ENCODE results near the gene HOXB6. TPM values are rescaled to one million over a fixed set of nuclear protein-coding genes. Genes with fewer than 3 reads are reported as not detected.
A peak's percentile ranks its signal among the peaks of the same experiment; 100 is the strongest.

The HOXB6 gene
- total RNA-seq, 1 donor from 2014 or later, result 0.20 TPM

- DNase-seq, result peak; percentile 69
These were observed 31.6 kb upstream of the HOXB6 start for GRCh38 chr17:48636177-48637018.

GRCh38 chr17:48634493-48635208, 29.9 kb upstream of the HOXB6 start:
- intact Hi-C loops (cut with micrococcal nuclease), result no loop called here
- DNase-seq, result no peak
- ATAC-seq, result no peak

More at GRCh38 chr17:48636177-48637018, 31.6 kb upstream of the HOXB6 start:
- intact Hi-C loops (cut with micrococcal nuclease), result no loop called here
- no peak for ATAC-seq

- intact Hi-C loops (cut with micrococcal nuclease), result no loop called here
- no peak for ATAC-seq
- no peak for DNase-seq
These were observed 28.5 kb upstream of the HOXB6 start for GRCh38 chr17:48633266-48633677.

DNA sequence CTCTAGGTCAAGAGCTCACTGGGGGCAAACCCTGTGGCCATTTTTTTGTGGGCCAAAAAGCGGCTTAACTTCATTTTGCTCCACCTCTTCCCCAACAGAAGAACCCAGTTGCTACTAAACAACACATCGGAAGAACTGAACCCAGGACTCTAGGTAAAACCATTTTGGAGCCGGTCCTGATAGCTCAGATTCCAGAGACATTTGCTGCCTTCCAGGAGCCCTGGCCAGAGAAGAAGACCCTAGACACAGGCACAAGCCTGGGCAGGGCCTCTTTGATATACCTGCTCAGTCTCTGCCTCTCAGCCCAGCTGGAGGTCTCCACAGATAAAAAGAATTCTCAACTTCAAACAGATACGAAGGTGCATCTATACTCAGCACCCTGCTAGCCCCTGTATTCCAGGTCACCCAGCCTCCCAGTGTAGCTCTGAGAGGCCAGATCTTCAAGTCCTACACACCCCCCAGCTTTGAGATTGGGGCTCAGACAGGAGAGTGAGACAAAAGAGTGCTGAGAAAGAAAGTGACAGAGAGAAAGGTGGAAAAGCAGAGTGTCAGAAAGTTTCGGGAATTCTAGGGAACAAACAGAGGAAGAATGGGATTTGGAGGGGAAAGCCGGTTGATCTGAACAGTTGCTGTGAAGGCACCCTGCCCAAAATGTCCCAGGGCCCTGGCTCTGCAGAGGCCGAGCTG, 27.9 kb upstream of the HOXB6 start:
- ATAC-seq, result no peak
- no peak for DNase-seq
- intact Hi-C loops (cut with micrococcal nuclease), result no loop called here

DNA sequence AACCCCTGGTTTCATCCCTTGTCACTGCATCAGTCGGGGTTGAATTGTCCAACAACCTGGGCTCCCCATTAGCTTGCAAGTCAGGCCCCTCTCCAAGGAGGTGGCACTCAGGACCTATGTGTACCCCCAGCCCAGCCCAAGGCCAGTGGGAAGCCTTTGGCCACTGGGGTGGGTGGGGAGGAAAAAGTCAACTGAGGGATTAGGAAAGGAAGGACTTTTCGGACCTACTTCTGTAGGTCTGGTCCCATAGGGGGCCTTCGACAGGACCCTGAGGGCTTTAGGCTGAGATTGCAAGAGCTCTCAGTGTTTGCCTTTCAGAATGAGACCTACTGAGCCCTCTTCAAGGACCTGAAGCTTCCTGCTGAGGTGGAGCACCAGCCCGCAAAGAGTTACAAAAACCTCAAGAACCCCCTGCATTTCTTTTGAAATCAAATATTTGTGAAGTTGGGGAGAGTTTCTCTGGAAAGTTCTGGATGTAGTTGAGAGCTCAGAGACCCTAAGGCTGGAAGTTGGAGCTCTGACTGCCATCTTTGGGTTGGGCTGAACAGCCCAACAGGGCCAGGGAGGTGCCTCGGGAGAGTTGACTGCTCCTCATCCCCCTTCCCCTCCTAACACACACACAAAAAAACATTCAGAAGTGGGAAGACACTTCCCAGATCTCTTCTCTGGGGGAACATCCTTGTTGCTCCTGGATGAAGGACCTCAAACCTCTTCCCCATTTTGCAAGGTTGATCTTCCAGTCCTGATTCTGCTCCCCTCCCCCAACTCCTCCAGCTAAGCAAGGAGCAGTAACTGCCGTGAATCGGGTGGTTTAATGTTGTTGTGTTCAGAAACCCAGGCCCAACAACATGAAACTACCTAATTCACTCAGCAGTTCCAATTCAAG, 27.1 kb upstream of the HOXB6 start:
- intact Hi-C loops (cut with micrococcal nuclease), result no loop called here
- no peak for ATAC-seq
- no peak for DNase-seq

DNA sequence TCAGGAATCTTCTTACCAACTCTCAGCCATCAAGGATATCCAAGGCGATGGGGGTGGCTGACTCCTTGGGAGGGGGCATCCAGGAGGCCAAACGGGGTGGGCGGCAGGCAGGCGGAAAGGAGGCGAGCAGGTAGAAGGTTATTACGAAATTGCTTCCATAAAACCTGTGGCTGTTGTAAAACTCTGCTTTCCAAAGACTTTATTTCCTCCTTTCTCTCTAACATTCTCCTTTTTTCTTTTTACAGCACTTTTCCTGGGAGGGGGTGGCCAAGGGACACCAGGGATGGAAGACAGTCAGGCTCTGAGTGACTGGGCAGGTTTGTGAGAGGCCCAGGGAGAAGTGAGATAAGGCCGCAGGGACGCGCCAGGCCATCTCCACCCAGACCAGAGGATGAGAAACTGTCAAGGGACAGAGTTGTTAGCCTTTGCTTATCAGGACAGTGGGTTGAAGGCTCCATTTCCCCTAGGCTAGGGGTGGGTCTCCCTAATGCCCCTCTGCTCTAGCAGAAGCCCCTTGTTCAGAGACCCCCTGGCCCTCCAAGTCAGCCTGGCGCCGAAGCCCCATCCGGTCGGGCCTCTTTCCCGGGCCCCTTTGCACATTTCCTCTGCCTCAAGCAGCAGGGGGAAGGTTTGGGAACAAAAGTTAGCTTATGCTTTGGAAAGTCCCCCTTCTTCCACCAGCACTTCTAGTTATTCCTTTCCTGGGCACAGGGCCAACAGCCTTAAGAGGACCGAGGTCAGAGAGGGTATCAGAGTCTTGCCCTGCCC, 26.3 kb upstream of the HOXB6 start:
- intact Hi-C loops (cut with micrococcal nuclease), result no loop called here
- ATAC-seq, result no peak
- no peak for DNase-seq

DNA sequence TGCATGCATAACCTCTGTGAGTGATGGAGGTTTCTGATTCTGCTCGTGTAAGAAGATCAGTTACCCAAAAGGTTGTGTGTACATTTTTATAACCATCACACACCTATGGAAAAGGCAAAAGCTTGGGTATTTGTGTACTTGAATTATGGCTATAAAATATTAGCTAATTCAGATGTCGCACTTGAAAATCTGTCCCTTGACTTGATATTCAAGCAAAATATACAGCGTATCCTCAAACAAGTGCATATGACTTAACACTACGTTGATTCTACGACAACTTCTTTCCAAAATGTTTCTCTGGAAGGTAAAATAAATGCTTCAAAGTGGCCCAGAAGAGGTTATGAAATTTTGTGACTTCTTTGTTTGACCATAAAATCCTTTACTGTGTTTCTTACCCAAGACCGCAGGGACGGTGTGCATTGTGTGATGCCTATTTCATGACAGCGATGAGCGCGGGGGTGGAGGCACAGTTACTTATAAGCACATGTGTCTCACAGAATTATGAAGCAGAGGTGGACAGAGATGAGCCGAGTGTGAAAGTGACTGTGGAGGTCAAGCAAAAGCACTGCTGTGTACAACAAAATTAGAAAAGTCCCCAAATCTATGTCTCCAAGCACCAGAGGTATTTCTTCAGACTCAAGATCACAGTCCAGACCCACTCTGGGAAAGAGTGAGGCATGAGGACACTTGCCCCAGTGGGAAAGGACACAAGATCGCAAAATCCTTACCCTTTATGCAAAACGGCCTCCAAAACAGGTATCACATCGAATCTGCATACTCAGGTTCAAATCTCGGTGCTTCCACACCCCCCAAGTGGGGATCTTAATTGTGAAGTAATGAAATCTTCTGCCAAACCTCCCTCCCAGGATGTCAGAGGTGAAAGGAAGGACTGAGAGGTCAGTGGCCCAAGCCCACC, 25.5 kb upstream of the HOXB6 start:
- DNase-seq (no peak), ATAC-seq (no peak)
- intact Hi-C loops (cut with micrococcal nuclease), result no loop called here

DNA sequence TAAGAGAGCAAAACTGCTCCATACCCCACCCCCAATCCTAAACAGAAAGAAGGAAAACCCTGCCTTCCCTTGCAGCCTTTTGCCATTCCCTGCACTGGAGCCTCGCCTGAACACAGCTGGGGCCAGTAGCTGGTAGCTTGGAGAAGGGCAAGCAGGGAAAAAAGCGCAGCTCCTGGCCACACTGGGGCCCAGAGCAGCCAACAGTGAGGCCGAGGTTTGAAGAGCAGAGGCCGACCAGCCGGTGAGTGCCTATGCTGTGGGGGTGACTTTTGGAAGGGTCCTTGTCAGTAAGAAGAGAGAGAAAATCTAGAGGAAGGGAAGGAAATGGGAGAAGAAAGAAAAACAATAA, 24.6 kb upstream of the HOXB6 start:
- no peak for DNase-seq
- ATAC-seq, result no peak
- intact Hi-C loops (cut with micrococcal nuclease), result no loop called here

- intact Hi-C loops (cut with micrococcal nuclease), result no loop called here
- ATAC-seq, result no peak
These were observed 24.0 kb upstream of the HOXB6 start for GRCh38 chr17:48628649-48629410.

DNA sequence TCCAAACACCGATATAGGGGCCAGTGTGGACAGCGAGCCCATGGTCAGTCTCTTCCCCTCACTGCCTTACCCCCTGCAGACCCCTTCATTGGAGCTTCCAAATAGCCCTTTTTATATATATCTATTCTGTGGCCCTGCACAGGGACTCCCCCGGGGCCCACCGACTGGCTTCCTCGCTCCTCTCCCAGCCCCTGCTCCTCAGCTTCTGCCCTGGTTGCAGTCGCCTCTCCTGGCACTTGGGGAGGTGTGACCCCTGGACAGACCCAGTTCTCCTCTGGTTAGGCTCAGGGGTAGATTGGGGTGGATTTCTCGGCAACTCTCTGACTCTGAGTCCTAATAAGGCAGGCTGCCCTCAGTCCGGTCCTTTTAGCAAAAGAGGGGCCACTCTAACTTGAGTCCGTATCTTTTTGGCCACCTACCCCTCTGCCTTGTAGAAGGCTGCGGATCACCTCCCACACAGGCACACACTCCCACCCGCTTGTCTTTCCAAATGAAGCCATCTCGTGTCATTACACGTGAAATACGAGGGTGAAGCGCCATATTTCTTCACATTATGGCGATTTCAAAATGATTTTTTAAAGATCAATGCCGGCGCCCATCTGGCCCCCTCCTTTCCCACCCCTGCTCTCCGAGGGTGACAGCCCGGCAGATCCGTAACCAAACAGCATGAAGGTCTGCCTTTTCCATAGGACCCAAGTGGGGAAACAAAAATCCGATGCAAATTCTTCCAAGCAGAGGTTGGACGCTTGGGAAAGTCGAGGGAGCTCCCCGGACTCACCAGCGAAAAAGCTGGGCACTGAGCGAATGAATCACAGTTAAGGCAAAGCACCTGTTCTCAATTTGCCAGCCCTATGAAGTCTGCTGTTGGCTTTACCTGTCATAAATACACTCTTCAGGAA, 23.1 kb upstream of the HOXB6 start:
- ATAC-seq (no peak), DNase-seq (no peak)
- intact Hi-C loops (cut with micrococcal nuclease), result no loop called here

More at GRCh38 chr17:48628649-48629410, 24.0 kb upstream of the HOXB6 start:
- no peak for DNase-seq

DNA sequence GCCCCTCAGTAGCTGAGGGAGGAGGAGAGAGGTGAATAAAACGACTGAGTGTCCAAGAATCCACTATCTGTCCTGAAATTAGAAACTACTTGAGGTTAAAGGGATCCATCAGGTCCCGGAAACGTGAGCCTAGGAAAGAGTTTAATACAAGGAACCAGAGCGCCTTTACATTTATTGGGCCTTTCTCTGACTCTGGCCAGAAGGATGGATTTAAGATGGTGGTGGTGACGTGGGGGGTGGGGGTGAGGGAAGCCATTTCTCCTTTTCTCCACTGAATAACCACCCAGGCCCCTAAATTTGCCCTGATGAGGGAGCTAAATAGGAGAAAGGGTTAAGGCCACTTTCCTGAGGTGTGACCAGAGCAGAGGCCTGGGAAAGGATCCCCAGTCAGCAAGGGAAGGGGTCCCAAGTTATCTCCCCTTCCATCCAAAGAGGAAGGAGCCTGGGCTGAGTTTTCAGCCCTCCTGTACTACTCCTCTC, 22.4 kb upstream of the HOXB6 start:
- intact Hi-C loops (cut with micrococcal nuclease), result no loop called here
- ATAC-seq, result no peak

DNA sequence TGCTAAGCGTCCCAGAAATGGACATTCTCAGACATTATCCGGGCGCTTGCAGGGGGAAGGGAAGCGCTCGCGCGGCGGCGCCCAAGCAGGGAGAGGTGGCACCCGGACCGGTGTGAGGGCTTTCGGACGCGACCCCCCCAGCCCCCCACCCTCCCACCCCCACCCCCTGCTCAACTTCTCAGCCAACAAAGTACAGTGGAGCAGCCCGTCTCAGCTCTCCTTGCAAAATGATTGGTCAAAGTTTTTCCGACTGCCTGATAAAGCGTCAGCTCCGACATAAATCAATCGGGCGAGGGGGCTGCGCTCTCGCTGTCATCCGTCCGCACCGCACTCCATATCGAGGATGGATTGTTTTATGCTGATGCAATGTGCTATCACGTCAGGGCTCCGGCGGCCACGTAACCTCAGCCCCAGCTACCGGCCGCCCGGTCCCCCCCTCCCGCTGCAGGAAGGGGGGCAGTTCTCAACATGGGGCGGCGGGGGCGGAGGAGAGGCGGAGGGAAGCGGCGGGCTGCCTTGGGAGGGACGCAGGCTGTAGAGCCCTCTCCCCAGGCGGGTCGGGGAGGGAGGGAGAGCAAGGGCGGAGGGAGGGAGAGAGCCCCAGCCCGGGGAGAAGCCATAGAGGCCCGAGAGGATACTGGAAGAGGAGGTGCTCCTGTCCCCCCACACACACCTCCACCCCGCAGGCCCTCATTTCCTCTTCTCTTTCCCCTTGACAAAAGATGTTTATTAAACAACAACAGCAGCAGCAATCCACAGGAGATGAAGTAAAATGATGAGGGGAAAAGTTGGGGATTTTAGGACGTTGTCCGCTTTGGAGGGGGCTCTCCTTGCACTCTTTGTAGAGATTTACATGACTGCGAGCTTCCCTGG, 21.7 kb upstream of the HOXB6 start, which contains the start of gene HOXB9:
Gene HOXB9, minus strand, starts transcription at position 114 of the 873 bp plus-strand sequence. Its CDS starts 89 bp downstream, at position 25.
- DNase-seq, result no peak
- no peak for ATAC-seq
- intact Hi-C loops (cut with micrococcal nuclease), result no loop called here

More for the DNA sequence above, 22.4 kb upstream of the HOXB6 start:
- no peak for DNase-seq

GRCh38 chr17:48625495-48626244, 20.9 kb upstream of the HOXB6 start:
- peak; percentile 44 for ATAC-seq
- intact Hi-C loops (cut with micrococcal nuclease), result no loop called here

More at GRCh38 chr17:48625495-48626244, 20.9 kb upstream of the HOXB6 start:
- DNase-seq, result no peak
